Stimulated activated CD8-positive, alpha-beta memory T cell treated with anti-CD3 and anti-CD28 coated beads, Interleukin-15, amount 100 ng/mL, for 4 hours (primary cell): ENCODE measurements around the gene PINK1.

ENCODE experiments used
- DNase-seq, 2 donors: peaks; one replicate each; pipeline ENCODE4 v3.0.0-alpha.2; 2020; ENCODE audit warnings: low read depth in 2 of 2

Gene PINK1

DNA sequence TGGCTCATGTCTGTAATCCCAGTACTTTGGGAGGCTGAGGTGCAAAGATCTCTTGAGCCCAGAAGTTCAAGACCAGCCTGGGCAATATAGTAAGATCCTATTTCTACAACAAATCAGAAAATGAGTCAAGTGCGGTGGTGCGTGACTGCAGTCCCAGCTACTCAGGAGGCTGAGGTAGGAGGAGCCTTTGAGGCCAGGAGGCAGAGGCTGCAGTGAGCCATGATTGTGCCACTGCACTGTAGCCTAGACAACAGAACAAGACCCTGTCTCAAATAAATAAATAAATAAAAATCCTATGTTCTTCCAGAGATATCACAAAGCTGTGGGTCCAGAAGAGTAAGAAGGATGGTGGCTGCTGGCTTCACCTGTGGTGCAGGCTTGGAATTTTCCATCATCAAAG lies 22.3 kb upstream of the PINK1 start:
- DNase-seq: no peak

GRCh38 chr1:20611652-20612051 lies 21.6 kb upstream of the PINK1 start:
- DNase-seq: no peak

DNA sequence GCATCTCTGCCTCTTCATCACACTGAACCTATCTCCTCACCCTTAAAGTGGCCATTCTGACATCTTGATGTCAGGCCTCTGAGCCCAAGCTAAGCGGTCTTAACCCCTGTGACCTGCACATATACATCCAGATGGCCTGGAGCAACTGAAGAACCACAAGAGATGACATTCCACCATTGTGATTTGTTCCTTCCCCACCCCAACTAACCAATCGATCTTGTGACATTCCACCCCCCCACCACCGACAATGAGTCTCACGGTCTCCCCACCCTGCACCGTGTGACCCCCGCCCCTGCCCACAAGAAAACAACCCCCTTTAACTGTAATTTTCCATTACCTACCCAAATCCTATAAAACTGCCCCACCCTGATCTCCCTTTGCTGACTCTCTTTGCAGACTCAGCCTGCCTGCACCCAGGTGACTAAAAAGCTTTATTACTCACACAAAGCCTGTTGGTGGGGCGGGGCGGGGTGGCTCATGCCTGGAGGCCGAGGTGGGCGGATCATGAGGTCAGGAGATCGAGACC lies 21.0 kb upstream of the PINK1 start:
- no peak for DNase-seq

DNA sequence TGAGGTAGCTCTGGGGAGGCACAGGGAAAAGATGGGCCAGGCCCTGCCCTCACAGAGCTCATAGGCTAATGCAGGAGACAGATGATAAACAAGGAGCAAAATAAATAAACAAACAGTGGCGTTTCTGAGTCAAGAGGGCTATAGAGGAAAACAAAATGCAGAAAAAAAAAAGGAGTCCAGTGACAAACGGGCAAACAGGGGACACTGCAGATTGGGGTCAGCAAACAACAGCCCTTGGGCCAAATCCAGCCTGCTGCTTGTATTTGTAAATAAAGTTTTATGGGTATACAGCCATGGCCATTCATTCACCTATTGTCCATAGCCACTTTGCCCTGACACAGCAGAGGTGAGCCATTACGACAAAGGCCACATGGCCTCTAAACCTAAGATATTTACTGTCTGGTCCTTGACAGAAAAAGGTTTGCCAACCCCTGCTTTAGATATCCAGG lies 19.1 kb upstream of the PINK1 start:
- DNase-seq: no peak

DNA sequence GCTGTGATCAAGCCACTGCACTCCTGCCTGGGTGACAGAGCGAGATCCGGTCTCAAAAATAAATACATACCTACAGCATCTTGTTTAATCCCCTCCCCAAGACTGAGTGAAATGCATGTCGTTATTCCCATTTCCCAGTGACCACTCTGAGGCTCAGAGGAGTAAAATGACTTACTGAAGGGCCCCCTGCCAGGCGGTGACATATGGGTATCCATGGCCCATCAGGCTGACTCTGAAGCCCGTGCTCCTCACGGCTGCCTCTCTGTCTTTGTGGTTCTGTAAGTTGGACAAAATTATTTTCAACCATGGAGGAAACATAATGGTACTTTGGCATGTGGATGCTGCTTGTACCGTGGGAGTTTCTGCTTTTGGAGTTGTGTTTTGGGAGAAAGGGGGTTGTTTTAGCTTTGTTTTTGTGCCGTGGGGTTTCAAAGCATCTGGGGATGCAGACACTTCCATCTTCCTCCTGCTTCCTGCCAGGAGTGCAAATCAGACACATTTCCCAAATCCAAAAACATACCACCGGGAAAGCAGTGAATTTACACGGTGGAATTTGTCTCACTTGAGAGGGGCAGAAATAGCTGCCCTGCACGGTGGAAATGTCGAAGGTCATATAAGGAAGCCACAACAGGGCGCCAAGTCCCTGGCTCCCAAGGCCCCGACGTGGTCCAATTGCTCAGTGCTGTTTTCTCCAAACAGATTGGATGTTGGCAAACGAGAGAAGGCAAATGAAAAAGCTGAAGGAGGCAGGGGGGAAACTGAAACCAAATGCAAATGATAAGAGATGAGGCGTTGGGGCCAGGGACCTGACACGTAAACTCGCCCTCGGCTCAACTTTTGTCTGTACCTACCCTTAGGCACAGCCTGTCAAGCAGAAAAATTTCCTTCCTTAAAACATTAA lies 17.1 kb upstream of the PINK1 start:
- DNase-seq: no peak

DNA sequence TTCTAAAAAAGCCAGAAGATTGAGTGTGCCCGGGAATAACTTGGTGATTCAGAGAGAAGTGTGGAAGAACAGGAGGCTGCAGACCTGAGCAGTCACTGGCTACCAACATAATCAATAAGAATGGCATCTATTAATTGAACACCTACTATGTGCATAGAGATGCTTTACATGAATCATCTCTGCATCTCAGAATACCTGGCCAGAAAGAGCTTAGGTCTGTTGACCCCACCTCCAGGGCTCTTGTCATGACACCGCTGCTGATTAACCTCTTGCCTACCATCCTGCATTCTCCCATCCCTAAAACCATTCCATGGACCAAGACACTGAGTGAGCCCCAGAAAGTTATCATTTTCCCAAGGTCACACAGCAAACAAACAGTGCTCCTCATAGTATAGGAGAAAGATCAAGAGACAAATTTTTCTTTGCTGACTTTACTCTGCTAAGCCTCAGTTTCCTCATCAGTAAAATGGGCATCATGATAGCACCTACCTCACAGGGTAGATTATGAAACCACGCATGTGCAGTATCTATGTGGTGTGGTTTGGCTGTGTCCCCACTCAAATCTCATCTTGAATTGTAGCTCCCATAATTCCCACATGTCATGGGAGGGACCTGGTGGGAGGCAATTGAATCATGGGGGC lies 16.3 kb upstream of the PINK1 start:
- DNase-seq: no peak

DNA sequence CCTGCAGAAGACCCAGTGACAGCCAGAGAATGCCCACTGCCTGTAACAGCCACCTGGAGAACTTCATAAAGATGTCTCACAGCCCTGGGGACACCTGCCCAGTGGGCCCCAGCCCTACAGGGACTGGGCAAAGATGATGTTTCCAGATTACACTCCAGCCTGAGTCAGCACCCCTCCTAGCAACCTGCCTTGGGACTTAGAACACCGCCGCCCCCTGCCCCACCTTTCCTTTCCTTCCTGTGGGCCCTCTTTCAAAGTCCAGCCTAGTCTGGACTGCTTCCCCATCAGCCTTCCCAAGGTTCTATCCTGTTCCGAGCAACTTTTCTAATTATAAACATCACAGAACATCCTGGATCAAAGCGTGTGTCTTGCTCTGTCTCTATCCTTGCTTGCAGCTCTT lies 14.7 kb upstream of the PINK1 start:
- DNase-seq: no peak

- DNase-seq: no peak
Observed at GRCh38 chr1:20619999-20620398, 13.3 kb upstream of the PINK1 start.

DNA sequence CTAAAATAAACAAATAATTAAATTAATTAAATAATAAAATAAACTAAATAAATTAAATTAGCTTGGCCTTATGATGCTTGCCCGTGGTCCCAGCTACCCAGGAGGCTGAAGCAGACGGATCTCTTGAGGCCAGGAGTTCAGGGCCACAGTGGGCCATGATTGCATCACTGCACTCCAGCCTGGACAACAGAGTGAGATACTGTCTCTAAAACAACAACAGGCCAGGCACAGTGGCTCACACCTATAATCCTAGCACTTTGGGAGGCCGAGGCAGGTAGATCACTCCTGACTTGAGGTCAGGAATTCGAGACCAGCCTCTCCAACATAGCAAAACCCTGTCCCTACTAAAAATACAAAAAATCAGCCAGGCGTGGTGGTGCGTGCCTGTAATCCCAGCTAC lies 12.2 kb upstream of the PINK1 start:
- no peak for DNase-seq

DNA sequence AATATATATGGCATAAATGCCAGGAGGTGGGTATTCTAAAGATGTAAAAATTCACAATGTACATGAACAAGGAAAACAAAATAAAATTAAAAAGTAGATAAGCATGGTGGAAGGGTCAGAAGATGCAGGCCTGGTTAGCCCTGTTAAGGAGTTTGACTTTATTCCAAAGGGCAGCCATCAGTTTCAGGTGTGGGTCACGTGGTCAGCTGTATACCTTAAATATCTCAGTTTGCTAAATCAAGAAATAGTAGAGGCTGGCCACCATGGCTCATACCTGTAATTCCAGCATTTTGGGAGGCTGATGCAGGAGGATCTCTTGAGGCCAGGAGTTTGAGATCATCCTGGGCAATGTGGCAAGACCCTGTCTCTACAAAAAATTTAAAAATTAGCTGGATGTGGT lies 8.5 kb upstream of the PINK1 start:
- no peak for DNase-seq

- DNase-seq: no peak
Observed at GRCh38 chr1:20625176-20626097, 7.8 kb upstream of the PINK1 start.

- no peak for DNase-seq
Observed at GRCh38 chr1:20626098-20626427, 7.2 kb upstream of the PINK1 start.

DNA sequence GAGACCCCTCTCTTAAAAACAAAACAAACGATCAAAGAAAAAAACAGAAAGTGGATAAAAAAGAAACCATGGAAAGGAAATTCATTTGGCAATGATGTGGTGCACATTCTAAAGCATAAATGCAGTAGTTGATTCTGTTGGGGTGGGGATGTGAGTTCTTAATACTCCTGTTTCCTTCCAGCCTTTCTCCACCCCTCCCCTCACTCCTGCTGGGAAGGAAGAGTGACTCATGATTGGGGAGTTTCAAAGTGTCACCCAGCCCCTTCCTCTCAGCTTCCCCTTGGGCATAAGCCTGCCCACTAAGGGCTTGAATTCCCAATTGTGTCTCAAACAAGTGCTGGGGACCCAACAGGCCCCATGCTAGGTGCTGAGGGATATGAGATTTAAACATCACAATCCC lies 6.7 kb upstream of the PINK1 start:
- DNase-seq: no peak

DNA sequence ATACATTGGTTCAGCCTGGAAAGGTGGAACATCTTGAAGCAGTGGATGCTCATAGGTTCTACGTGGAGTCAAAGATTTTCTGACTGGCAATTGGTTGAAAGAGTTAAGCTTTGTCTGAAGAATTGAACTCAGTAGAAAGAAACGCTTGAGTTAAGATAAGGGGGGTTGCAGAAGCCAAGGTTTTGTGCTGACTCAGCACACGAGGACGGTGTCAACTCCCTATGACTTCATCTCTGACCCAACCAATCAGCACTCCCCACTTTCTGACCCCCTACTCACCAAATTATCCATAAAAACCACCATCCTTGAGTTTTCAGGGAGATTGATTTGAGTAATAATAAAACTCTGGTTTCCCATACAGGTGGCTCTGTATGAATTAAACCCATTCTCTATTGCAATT lies 2.5 kb upstream of the PINK1 start:
- DNase-seq: no peak

GRCh38 chr1:20632386-20632785 lies 872 bp upstream of the PINK1 start:
- DNase-seq: no peak

GRCh38 chr1:20634065-20634593 lies 871 bp downstream of the PINK1 start:
- DNase-seq: no peak

DNA sequence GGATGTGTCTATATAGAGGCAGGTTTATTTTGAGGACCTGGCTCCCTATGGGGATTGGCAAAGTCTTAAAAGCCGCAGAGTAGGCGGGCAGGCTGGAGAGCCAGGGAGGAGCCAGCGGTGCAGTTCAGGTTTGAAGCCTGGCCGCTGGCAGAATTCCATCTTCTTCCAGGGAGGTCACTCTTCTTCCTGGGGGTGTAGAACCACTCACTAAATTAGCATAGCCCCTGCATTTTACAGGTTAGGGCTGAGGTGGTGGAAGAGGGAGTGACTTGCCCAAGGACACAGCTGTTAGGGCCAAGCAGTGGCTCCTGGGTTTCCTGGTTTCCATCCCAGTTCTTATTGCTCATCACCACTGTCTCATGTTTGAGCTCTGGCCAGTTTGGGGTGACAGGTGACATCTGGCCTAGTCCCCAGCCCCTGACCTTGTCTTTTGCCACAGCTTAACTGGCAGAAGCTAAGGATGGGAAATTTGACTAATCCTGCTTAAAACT lies 1.4 kb downstream of the PINK1 start:
- DNase-seq: no peak

DNA sequence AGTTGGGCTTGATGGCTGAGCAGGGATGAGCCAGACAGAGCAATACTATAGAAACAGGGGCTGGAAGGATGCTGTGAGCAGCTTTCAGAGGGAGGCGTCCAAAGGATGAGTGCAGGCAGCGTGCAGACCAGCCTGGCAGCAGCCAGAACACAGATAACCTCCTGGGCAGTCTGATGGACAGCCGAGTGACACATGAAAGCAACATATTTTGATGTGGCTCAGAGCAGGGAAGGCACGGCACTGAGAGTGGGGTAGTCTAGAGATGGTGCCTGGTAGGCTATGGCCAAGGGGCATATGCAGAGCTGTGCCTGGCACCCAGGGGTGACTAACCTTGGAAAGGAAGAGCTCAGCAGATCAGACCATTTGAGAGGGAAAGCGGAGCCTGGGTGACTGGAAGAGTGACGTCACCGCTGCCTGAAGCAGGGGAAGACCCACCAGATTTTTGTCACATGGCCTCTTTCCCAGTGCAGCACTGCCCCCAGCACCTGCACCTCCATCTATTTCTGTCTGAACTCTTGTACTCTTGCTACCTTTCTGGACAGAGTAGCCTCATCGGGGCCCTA lies 3.6 kb downstream of the PINK1 start:
- no peak for DNase-seq

DNA sequence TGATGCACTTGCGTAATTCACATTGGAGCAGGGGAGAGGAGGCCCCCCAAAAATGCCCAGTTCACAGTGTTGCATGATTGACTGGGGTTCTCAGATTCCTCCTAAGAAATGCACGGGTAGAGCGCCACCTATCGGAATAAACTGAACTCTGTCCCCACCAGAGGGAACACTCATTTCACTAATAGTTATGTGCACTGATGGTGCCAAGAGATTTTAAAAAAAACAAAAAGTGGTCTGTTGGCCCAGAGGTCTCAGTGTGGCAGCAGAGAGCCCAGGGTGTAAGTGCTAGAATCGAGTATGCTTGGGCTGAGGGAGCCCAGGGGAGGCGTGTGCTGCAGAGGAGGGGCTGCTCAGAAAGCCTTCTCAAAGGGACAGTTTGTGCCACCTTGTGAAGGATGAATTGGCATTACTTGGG lies 6.9 kb downstream of the PINK1 start:
- DNase-seq: peak in 1 of 2 donors; percentile 24

- no peak for DNase-seq
Observed at GRCh38 chr1:20641975-20642374, 8.7 kb downstream of the PINK1 start.

DNA sequence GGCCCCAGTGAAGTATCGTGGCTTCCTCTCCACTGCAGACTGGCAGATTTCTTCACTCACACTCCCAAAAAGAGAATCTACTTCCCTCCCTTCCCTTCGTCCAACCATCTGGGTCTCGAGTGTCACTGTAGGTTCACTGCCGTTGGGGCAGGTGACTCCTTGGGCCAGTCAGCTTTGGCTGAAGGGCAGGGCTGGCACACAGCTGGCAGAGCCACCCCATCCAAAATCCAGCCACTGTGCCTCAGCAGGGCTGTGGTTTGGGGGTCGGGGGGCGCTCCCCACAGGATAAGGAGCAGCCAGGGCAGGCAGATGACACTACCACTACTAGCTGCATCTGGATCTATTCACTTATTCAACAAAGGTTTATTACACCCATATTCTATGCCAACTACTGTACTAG lies 9.8 kb downstream of the PINK1 start:
- no peak for DNase-seq
